ENCODE data around the gene GABRR3. TPM values are rescaled to one million over a fixed set of nuclear protein-coding genes. Genes with fewer than 3 reads are reported as not detected.

The GABRR3 gene
- polyA plus RNA-seq, 3 donors, result not detected

DNA sequence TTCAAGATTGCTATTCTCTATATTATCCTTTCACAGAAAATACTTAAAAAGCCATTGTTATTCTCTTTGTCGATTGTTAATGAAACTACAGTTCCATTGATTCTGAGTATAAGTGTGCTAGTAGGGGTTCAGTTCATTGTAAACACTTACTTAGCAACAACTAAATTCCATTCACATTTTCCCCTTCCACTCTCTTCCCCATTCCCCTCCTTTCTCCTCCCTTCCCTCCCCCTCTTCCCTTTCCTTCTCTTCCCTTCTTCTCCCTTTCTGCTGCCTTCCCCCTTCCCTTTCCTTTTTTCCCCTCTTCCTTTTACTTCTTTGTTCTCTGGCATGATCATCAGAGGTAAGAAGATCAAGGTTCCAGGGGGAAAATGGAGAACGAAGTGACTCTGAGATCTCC is 41.6 kb downstream of the GABRR3 start:
- Mint-ChIP-seq H3K27me3 (ENCODE audit: low read depth in 3 of 3) (peaks cover 0 to 1% (median 0%) of the 10 kb centered on the region in 3 donors), H3K36me3 (no peaks in the 10 kb centered on the region)

DNA sequence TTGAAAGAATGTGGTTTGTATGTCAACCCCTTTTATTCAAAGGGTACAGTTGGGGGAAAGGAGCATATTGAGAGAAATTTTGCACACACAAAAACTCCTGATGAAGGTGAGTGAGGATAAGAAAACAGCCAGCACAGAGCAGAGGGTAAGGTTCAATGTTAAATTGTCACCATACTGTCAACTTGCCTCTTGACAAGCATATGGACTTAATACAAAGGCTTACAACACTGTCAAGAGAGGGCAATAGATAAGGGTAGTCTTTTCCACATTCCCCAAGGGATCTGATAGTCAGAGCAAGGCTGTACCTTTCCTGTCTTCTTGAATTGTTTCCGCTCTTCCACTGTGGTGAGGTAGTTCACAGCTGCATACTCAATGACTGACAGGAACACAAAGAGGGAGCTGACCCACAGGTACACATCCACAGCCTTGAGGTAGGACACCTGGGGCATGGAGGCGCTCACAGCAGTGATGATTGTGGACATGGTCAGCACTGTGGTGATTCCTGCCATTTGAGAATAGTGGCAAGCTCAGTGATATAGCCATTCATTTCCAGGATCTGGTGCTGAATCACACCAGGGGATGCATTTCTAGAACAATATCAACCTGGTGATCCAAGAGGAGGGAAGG is 42.5 kb downstream of the GABRR3 start:
- Histone ChIP-seq H3K36me3 (replicated peaks in 1 of 2; ENCODE audit: control insufficient read depth in 1 of 2, insufficient read depth in 2 of 2, low read length in 2 of 2) (no peaks in the 10 kb centered on the region), H3K79me2 (ENCODE audit: insufficient read depth, low read length) (no peaks in the 10 kb centered on the region), H3K9me3 (replicated peaks in 1 of 2; ENCODE audit: control insufficient read depth in 1 of 2, insufficient read depth in 1 of 2, low read length in 2 of 2) (no peaks in the 10 kb centered on the region), H2AFZ (ENCODE audit: insufficient read depth, low read depth, low read length, poor library complexity, severe bottlenecking) (no peak overlapping the region), H3K27ac (ENCODE audit: low read depth in 1 of 2, low read length in 2 of 2) (no peak overlapping the region), H4K20me1 (ENCODE audit: insufficient read depth, low read length) (no peaks in the 10 kb centered on the region), H3K27me3 (ENCODE audit: control insufficient read depth in 2 of 2, insufficient read depth in 2 of 2, low read length in 2 of 2) (no peaks in the 10 kb centered on the region), H3K4me2 (replicated peaks; ENCODE audit: extremely low read depth, low read length, poor library complexity, severe bottlenecking) (no peak overlapping the region), H3K4me3 (replicated peaks in 1 of 3; ENCODE audit: low read depth in 2 of 3, low read length in 3 of 3) (no peak overlapping the region), H3K9ac (ENCODE audit: insufficient read depth, low read length, poor library complexity, severe bottlenecking) (no peak overlapping the region), H3K4me1 (ENCODE audit: control insufficient read depth in 1 of 2, insufficient read depth in 2 of 2, low read length in 2 of 2) (peaks cover 9 to 12% of the 10 kb centered on the region in 2 donors)
- H3K27ac Mint-ChIP-seq, result peak overlapping the region in 1 of 7 donors; percentile 42
- peaks cover 15% of the 10 kb centered on the region for H3K4me1 Mint-ChIP-seq
- intact Hi-C loops (cut with micrococcal nuclease), result no loop called here
- H3K9me3 Mint-ChIP-seq, result peaks cover 0 to 8% (median 2%) of the 10 kb centered on the region in 7 donors
- no peak for TF ChIP-seq CTCF (IDR thresholded peaks at IDR 0.05)
- no peak overlapping the region for H3K4me3 Mint-ChIP-seq
- no peak for DNase-seq
- no peaks in the 10 kb centered on the region for H3K36me3 Mint-ChIP-seq
- peaks cover 0 to 1% (median 0%) of the 10 kb centered on the region in 3 donors for H3K27me3 Mint-ChIP-seq (ENCODE audit: low read depth in 3 of 3)
- WGBS (ENCODE audit: insufficient coverage), result 100% methylated on average over 1 of the region's 2 CpGs

More for the DNA sequence above, 41.6 kb downstream of the GABRR3 start:
- Histone ChIP-seq H2AFZ (ENCODE audit: insufficient read depth, low read depth, low read length, poor library complexity, severe bottlenecking) (no peak overlapping the region), H3K27ac (ENCODE audit: low read depth in 1 of 2, low read length in 2 of 2) (no peak overlapping the region), H3K4me2 (replicated peaks; ENCODE audit: extremely low read depth, low read length, poor library complexity, severe bottlenecking) (no peak overlapping the region), H3K36me3 (replicated peaks in 1 of 2; ENCODE audit: control insufficient read depth in 1 of 2, insufficient read depth in 2 of 2, low read length in 2 of 2) (no peaks in the 10 kb centered on the region), H3K9ac (ENCODE audit: insufficient read depth, low read length, poor library complexity, severe bottlenecking) (no peak overlapping the region), H3K27me3 (ENCODE audit: control insufficient read depth in 2 of 2, insufficient read depth in 2 of 2, low read length in 2 of 2) (no peaks in the 10 kb centered on the region), H3K9me3 (replicated peaks in 1 of 2; ENCODE audit: control insufficient read depth in 1 of 2, insufficient read depth in 1 of 2, low read length in 2 of 2) (no peaks in the 10 kb centered on the region), H3K4me3 (replicated peaks in 1 of 3; ENCODE audit: low read depth in 2 of 3, low read length in 3 of 3) (no peak overlapping the region), H3K79me2 (ENCODE audit: insufficient read depth, low read length) (no peaks in the 10 kb centered on the region), H3K4me1 (ENCODE audit: control insufficient read depth in 1 of 2, insufficient read depth in 2 of 2, low read length in 2 of 2) (peaks cover 9 to 12% of the 10 kb centered on the region in 2 donors), H4K20me1 (ENCODE audit: insufficient read depth, low read length) (no peaks in the 10 kb centered on the region)
- Mint-ChIP-seq H3K27ac (no peak overlapping the region), H3K9me3 (peaks cover 0 to 5% (median 0%) of the 10 kb centered on the region in 7 donors), H3K4me3 (no peak overlapping the region), H3K4me1 (peaks cover 15% of the 10 kb centered on the region)
- WGBS (ENCODE audit: insufficient coverage), result no CpG with 5 or more reads among the region's 2 CpGs
- no peak for TF ChIP-seq CTCF (IDR thresholded peaks at IDR 0.05)
- intact Hi-C loops (cut with micrococcal nuclease), result no loop called here
- no peak for DNase-seq
